ENCODE data around the gene UGT1A4.

Gene UGT1A4

GRCh38 chr2:233807966-233808935 lies 89.7 kb downstream of the UGT1A4 start:
- in situ Hi-C loops (cut with MboI; ENCODE audit: low sequenced_read_pairs): no loop called here

- in situ Hi-C loops (cut with MboI; ENCODE audit: low sequenced_read_pairs): no loop called here
Measured at GRCh38 chr2:233810385-233810784, 91.8 kb downstream of the UGT1A4 start.

GRCh38 chr2:233811087-233811486 lies 92.6 kb downstream of the UGT1A4 start:
- in situ Hi-C loops (cut with MboI; ENCODE audit: low sequenced_read_pairs): no loop called here

GRCh38 chr2:233811732-233812131 lies 93.2 kb downstream of the UGT1A4 start:
- in situ Hi-C loops (cut with MboI; ENCODE audit: low sequenced_read_pairs): no loop called here

- in situ Hi-C loops (cut with MboI; ENCODE audit: low sequenced_read_pairs): no loop called here
Measured at GRCh38 chr2:233813236-233814055, 94.9 kb downstream of the UGT1A4 start.

- in situ Hi-C loops (cut with MboI; ENCODE audit: low sequenced_read_pairs): no loop called here
Measured at GRCh38 chr2:233814056-233814835, 95.7 kb downstream of the UGT1A4 start.

GRCh38 chr2:233815861-233816260 lies 97.3 kb downstream of the UGT1A4 start:
- in situ Hi-C loops (cut with MboI; ENCODE audit: low sequenced_read_pairs): no loop called here

GRCh38 chr2:233816334-233816733 lies 97.8 kb downstream of the UGT1A4 start:
- in situ Hi-C loops (cut with MboI; ENCODE audit: low sequenced_read_pairs): no loop called here

- in situ Hi-C loops (cut with MboI; ENCODE audit: low sequenced_read_pairs): no loop called here
Measured at GRCh38 chr2:233816771-233817170, 98.2 kb downstream of the UGT1A4 start.

GRCh38 chr2:233817361-233817911 lies 98.9 kb downstream of the UGT1A4 start:
- in situ Hi-C loops (cut with MboI; ENCODE audit: low sequenced_read_pairs): no loop called here

- in situ Hi-C loops (cut with MboI; ENCODE audit: low sequenced_read_pairs): no loop called here
Measured at GRCh38 chr2:233817995-233818638, 99.6 kb downstream of the UGT1A4 start.

GRCh38 chr2:233818639-233819621 lies 100.4 kb downstream of the UGT1A4 start:
- in situ Hi-C loops (cut with MboI; ENCODE audit: low sequenced_read_pairs): no loop called here

- in situ Hi-C loops (cut with MboI; ENCODE audit: low sequenced_read_pairs): no loop called here
Measured at GRCh38 chr2:233819884-233820773, 101.6 kb downstream of the UGT1A4 start.

GRCh38 chr2:233820774-233821105 lies 102.2 kb downstream of the UGT1A4 start:
- in situ Hi-C loops (cut with MboI; ENCODE audit: low sequenced_read_pairs): no loop called here

GRCh38 chr2:233821196-233821595 lies 102.7 kb downstream of the UGT1A4 start:
- in situ Hi-C loops (cut with MboI; ENCODE audit: low sequenced_read_pairs): no loop called here

GRCh38 chr2:233821709-233822100 lies 103.2 kb downstream of the UGT1A4 start:
- in situ Hi-C loops (cut with MboI; ENCODE audit: low sequenced_read_pairs): no loop called here

- in situ Hi-C loops (cut with MboI; ENCODE audit: low sequenced_read_pairs): no loop called here
Measured at GRCh38 chr2:233822101-233822771, 103.7 kb downstream of the UGT1A4 start.

All from hTERT RPE-1 (cell line).